Measurements from ENCODE around the gene ABCC4. TPM values are rescaled to one million over a fixed set of nuclear protein-coding genes. Genes with fewer than 3 reads are reported as not detected.

ABCC4 gene
- total RNA-seq, 1 donor from 2014 or later = 10.6 TPM

GRCh38 chr13:95224064-95224463 lies 77.2 kb downstream of the ABCC4 start:
- no peak for TF ChIP-seq CTCF (IDR thresholded peaks at IDR 0.05)
- DNase-seq (ENCODE audit: low spot score) = no peak
- no peaks in the 10 kb centered on the region for H3K9me3 Mint-ChIP-seq (ENCODE audit: low read depth)
- no peaks in the 10 kb centered on the region for H3K27me3 Mint-ChIP-seq (ENCODE audit: low read depth)
- H3K27ac Mint-ChIP-seq (ENCODE audit: unreplicated experiment) = no peak overlapping the region
- H3K36me3 Mint-ChIP-seq (ENCODE audit: low read depth) = peaks cover 2% of the 10 kb centered on the region
- H3K4me3 Mint-ChIP-seq (ENCODE audit: unreplicated experiment) = no peak overlapping the region
- peaks cover 6% of the 10 kb centered on the region for H3K4me1 Mint-ChIP-seq (ENCODE audit: low read depth)

DNA sequence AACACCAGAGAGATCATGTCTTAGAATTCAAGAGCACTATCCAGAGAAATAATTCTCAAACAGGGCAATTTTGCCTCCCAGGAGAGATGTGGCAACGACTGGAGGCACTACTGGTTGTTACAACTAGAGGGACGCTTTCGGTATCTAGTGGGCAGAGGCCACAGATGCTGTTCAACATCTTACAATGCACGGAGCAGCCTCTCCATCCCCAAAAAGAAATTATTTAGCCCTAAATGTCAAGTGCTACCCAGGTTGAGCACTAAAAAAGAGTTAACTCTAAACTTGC lies 78.6 kb downstream of the ABCC4 start:
- Mint-ChIP-seq H3K4me3 (ENCODE audit: unreplicated experiment) (no peak overlapping the region), H3K27me3 (ENCODE audit: low read depth) (no peaks in the 10 kb centered on the region), H3K4me1 (ENCODE audit: low read depth) (peaks cover 6% of the 10 kb centered on the region)

DNA sequence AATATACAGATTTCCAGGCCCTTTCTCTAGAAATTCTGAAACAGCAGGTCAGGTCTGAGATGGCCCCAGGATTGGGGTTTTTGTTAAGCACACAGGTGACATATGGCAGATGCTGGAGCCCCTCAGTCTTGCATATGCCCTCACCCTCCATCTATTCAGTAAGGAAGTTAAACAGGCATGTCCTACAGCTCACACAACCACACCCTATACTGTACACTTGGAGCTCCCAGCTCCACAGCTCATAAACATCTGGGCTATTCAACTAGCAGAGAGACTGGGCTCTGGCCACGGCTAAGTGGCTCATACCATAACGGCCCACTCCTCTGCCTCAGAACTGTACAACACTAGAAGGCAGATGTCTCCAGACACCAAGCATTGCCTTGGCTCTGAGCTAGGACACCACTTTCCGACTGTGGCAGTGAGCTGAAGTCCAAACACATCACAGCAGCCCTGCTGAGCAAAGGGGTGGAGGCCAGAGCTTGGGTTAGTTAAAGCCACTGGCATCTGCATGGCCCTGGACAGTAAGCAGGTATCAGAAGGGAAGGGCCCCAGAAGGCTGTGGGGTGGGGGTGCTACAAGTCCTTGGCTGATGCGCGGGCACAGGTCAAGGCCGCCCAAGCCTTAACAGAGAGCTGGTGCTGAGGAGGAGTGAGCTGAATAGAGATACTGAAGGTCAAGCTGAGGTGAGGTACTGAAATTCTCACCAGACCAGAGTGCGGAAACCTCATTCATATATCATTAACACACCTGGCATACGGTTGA lies 79.1 kb downstream of the ABCC4 start:
- TF ChIP-seq CTCF (IDR thresholded peaks at IDR 0.05) = no peak
- Mint-ChIP-seq H3K36me3 (ENCODE audit: low read depth) (peaks cover 4% of the 10 kb centered on the region), H3K27me3 (ENCODE audit: low read depth) (no peaks in the 10 kb centered on the region), H3K9me3 (ENCODE audit: low read depth) (no peaks in the 10 kb centered on the region), H3K27ac (ENCODE audit: unreplicated experiment) (no peak overlapping the region), H3K4me1 (ENCODE audit: low read depth) (peaks cover 6% of the 10 kb centered on the region), H3K4me3 (ENCODE audit: unreplicated experiment) (no peak overlapping the region)
- DNase-seq (ENCODE audit: low spot score) = no peak

More for the DNA sequence above, 78.6 kb downstream of the ABCC4 start:
- no peaks in the 10 kb centered on the region for H3K9me3 Mint-ChIP-seq (ENCODE audit: low read depth)
- H3K27ac Mint-ChIP-seq (ENCODE audit: unreplicated experiment) = no peak overlapping the region
- DNase-seq (ENCODE audit: low spot score) = no peak
- H3K36me3 Mint-ChIP-seq (ENCODE audit: low read depth) = peaks cover 4% of the 10 kb centered on the region
- TF ChIP-seq CTCF (IDR thresholded peaks at IDR 0.05) = no peak

DNA sequence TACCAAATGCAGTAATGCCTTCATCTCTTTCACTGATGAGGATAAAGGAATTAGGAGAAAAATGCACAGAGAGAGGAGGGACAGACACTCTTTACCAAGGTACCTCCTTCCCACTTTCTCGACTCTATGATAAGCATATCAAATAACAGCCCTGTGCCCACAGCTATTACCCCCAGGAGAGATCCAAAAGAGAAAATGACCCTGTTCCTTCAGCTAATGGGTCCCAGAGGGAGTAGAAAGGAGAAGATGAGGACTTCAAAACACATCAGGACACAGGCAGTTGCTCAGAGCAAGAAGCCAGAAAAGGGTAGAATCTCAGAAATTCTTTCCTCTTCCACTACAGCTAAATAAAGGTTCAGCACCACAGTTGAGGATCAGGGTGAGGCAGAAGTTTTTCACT lies 80.6 kb downstream of the ABCC4 start:
- H3K4me1 Mint-ChIP-seq (ENCODE audit: low read depth) = peaks cover 6% of the 10 kb centered on the region
- DNase-seq (ENCODE audit: low spot score) = no peak
- no peak overlapping the region for H3K27ac Mint-ChIP-seq (ENCODE audit: unreplicated experiment)
- no peaks in the 10 kb centered on the region for H3K27me3 Mint-ChIP-seq (ENCODE audit: low read depth)
- no peak for TF ChIP-seq CTCF (IDR thresholded peaks at IDR 0.05)
- H3K9me3 Mint-ChIP-seq (ENCODE audit: low read depth) = no peaks in the 10 kb centered on the region
- peaks cover 4% of the 10 kb centered on the region for H3K36me3 Mint-ChIP-seq (ENCODE audit: low read depth)
- no peak overlapping the region for H3K4me3 Mint-ChIP-seq (ENCODE audit: unreplicated experiment)

DNA sequence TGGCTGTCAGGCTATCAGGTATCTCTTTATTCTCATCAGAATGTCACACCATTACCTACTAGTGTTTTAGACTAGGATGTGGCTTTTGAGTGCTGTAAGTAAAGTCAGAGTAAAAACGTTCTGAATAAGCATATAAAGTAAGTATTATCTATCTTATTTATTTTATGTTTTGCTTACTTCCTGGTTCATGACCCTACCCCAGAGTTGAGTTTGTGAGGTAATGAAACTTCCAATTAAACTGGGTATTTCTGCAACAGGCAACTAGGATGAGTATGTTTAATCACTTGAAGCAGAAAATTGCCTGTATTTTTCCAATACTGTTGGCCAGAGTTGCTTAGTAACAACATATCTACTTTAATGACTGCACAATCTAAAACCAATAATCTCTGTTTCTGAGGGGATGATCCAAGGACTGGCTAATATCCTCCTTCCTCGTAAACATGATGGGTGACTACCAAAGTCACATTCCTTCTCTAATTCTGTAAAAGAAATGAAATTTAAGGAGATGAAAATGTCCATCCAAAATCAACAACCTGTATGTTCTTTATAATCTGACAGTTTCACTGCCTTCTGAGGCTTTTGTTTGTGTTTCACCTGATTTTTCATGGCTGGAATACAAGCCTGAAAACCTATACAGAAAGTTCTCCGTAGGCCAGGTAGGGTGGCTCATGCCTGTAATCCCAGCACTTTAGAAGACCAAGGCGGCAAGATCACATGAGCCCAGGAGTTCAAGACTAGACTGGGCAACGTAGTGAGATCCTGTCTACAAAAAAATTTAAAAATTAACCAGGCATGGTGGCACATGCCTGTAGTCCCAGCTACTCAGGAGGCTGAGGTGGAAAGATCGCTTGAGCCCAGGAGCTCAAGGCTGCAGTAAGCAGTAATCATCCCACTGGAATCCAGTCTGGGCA lies 83.1 kb downstream of the ABCC4 start:
- H3K4me1 Mint-ChIP-seq (ENCODE audit: low read depth) = peaks cover 3% of the 10 kb centered on the region
- H3K27ac Mint-ChIP-seq (ENCODE audit: unreplicated experiment) = no peak overlapping the region
- no peak for DNase-seq (ENCODE audit: low spot score)
- no peak for TF ChIP-seq CTCF (IDR thresholded peaks at IDR 0.05)
- H3K9me3 Mint-ChIP-seq (ENCODE audit: low read depth) = no peaks in the 10 kb centered on the region
- H3K4me3 Mint-ChIP-seq (ENCODE audit: unreplicated experiment) = no peak overlapping the region
- no peaks in the 10 kb centered on the region for H3K27me3 Mint-ChIP-seq (ENCODE audit: low read depth)
- H3K36me3 Mint-ChIP-seq (ENCODE audit: low read depth) = peaks cover 5% of the 10 kb centered on the region
